HG02798 (cell line): Measurements from ENCODE around the gene FMN1.

Experiments
- ATAC-seq: cut with Tn5 transposase; IDR thresholded peaks from one replicate; pipeline ENCODE4 v1.9.1; 2021; ENCODE audit warnings: mild to moderate bottlenecking; ENCODE audit not compliant: unreplicated experiment, poor library complexity

Gene FMN1

DNA sequence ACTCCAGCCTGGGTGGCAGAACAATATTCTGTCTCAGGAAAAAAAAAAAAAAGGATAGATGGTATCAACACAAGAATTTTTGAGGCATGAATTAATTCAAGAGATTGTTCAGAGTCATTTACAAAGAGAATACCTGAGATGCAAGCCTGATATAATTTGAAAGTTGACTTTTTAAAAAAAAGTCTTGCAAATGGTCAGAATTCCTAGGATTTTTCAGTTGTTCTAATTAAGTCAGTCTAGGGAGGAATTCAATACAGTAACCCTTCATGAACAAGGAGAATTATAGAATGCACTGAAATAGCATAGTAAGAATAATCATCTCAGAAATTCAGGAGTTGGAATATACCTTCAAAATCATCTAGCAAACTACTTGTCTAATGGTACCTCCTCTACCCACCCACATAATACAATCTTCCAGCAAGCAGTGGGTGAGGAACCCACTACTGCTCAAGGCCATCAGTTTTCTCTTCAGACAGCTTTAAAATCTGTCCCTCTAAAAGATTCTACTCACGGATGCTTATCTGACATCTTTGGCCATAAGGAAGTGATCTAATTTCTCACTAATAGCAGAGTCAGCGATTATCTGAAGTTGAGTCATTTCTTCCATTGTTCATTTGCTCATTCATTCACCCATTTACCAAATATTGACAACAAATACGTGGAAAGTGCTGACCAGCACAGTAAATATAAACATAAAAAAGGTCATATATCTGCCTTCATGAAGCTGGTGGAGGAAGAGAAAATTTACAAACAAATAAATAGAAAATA is 317.1 kb downstream of the FMN1 start:
- ATAC-seq = no peak

DNA sequence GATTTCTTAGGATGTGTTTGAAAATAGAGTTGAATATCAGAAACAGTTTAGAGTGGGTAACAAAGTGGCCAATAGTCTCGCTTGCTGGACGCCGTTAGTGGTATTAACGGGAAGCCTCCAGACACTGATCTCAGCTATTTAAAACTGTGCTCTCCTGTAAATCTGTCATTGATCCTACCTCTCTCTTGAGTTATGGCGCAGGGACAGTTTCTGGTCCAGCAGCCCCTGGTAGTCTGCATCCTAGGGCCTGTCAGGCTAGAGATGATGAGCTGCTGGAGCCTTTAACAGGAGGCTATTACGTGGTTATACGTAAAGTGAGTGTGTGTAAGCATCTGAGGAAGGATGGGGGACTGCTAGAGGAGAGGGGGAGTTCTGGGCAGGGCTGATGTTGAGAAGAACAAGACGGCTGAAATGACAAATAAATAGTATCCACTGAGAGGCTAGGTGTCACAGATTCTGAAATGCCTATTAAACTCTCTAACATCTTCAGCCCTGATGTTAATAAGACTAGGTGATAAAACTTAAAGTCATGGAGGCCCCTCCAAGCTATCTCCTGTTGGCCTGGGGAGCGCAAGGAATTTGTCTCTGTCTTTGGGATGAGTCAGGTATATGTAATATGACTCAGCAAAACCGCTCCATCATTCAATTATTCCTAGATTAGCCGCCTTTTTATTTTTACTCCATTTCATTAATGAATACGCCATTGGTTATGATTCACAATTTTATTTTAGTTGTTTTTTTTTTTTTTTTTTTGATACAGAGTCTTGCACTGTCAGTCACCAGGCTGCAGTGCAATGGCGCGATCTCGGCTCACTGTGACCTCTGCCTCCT is 321.0 kb downstream of the FMN1 start:
- ATAC-seq = no peak

GRCh38 chr15:32872621-32873283 is 321.8 kb downstream of the FMN1 start:
- no peak for ATAC-seq

- ATAC-seq = no peak
Observed at GRCh38 chr15:32871883-32872282, 322.6 kb downstream of the FMN1 start.

- ATAC-seq = peak; percentile 83
Observed at GRCh38 chr15:32870240-32871033, 324.1 kb downstream of the FMN1 start.

GRCh38 chr15:32869776-32870175 is 324.7 kb downstream of the FMN1 start:
- no peak for ATAC-seq

DNA sequence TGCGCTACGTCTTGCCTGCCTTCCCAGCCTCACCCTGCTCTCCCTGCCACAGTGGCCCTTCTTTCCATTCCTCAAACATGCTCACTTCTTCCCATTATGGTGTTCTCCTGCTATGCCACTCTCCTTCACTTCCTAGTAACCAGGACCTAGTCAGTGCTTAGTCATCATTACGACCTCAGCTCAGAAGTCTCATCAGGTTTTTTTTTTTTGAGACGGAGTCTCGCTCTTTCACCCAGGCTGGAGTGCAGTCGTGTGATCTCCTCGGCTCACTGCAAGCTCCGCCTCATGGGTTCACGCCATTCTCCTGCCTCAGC is 327.2 kb downstream of the FMN1 start:
- no peak for ATAC-seq

DNA sequence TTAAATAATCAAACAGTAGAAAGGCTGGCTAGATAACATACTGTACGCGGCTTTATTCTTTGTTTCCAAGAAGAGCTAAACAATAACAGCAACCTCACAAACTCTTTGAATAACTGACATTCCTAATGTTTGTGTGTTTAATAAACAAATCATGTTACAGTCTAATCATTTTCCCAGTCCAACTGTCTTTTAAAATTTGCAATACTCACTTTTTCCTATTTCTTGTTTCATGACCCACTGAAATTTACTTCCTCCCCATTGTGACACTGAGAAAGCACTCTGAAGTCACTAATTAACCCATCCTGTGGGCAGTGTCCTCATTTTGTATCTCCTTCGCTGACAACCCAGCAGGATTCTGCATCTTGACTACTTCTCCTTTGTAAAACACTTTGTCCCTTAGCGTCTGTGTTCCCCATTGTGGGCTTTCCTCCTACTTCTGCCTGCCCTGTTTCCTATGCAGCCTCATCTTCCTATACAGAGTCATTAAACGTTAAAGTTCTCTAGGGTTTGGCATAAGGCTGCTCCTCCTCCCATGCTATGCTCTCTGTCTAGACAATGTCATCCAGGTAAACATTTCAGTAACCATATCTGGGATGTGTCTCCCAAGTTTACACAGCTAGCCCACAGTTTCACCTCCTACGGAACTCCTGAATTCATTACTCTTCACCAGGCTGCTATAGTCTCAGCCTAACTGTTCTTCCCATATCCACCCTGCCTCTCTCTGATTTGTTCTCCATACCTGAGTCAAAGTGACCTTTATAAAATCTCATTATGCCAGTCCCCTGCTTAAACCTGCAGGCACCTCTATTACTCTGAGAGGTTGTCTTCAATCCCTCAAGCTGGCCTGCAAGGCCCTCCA is 327.8 kb downstream of the FMN1 start:
- ATAC-seq = no peak

- no peak for ATAC-seq
Observed at GRCh38 chr15:32864841-32865240, 329.7 kb downstream of the FMN1 start.

DNA sequence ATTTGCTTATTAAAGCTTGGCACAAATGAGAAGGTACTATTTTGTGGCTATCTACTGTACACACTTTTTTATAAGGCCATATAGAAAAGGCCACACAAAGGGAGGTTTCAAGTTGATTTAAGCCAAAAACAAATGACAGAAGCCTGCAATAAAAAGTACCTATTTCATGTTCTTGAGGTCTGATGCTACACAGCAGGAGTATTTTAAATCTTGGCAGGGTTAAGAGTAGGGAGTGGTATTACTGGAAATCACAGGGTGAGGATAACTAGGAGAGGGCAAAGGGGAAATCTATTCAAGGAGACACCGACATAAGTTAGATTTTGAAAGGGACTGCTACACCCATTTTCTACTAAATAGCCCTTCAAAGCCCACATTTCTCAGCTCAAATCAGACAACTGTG is 330.5 kb downstream of the FMN1 start:
- ATAC-seq = no peak

GRCh38 chr15:32861761-32862160 is 332.8 kb downstream of the FMN1 start:
- ATAC-seq = no peak

GRCh38 chr15:32861174-32861573 is 333.3 kb downstream of the FMN1 start:
- ATAC-seq = no peak

DNA sequence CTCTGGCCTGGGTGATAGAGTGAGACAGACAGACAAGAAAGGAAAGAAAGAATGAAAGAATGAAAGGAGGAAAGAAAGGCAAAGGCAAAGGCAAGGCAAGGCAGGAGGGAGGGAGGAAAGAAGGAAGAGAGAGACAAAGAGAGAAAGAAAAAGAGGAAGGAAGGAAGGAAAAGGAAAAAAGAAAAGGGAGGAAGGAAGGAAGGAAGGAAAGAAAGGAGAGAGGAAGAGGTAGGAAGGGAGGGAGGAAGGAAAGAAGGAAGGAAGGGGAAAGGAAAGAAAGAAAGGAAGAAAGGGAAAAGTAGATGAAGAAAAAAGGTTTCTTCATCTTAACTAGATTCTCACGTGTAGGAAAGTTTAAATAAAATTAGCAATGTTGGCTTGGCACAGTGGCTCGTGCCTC is 334.5 kb downstream of the FMN1 start:
- ATAC-seq = no peak

- ATAC-seq = no peak
Observed at GRCh38 chr15:32859251-32859650, 335.3 kb downstream of the FMN1 start.

GRCh38 chr15:32857732-32858131 is 336.8 kb downstream of the FMN1 start:
- no peak for ATAC-seq

DNA sequence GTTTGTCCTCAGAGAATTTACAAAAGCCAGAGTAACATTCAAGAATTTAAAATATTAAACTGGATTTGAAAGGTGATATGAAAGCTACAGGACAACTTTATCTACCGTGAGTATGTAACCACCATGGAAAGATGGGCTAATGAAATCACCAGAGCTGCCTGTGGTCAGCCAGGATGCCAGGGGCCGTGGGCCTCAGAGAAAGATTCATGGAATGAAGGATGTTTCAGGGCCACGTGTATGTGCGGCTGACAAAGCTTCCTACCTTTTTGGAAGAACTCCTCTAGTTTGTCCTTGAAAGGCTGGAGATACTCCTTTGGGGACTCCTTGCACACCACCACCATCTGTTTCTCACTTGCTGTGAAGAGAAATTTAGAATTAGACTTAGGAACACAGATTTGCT is 337.8 kb downstream of the FMN1 start:
- no peak for ATAC-seq

- ATAC-seq = no peak
Observed at GRCh38 chr15:32855942-32856341, 338.6 kb downstream of the FMN1 start.

- ATAC-seq = no peak
Observed at GRCh38 chr15:32853592-32853991, 340.9 kb downstream of the FMN1 start.

DNA sequence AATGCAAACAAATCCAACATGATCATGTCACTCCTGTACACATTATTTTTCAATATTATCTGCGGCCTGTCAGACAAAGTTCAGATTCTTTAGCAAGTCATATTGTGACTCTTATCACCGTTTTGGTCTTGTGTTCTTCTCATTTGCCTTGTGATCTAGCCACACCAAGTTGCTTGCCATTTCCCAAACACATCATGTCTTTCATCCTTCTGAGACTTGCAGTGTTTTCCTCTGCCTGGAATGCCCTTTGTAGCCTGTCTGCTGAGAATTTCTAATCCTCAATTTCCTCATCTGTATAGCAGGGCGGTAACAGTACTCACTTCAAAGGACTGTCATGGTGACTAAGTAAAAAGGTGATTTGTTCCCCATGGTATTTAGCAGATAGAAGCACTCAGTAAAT is 341.7 kb downstream of the FMN1 start:
- ATAC-seq = no peak

DNA sequence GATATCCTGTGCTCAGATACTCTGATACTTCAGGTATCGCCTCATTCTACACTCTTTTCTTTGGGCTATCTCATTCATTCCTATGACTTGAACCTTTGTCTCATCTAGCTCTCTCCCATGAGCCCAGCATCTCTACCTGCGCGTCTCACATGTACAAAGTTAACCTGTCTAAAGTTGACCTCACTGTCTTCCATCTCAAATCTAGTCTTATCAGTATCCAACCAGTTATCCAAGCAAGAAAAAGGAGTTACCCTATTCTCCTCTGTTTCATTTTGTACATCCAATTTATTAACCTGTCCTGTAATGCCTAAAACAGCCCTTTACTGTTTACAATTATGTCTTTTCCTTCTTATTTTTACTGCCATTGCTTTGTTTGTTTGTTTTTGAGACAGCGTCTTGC is 342.5 kb downstream of the FMN1 start:
- no peak for ATAC-seq
